LNCaP clone FGC (cell line): Measurements from ENCODE around the gene MAST4.
"Not testable (repeated sequence)": the region's sequence is repeated elsewhere in the genome, so short reads cannot be mapped to it uniquely, and the experiment has no call there.

Source experiments
- DNase-seq: peaks from one replicate; pipeline ENCODE4 v3.0.0-alpha.2; 2011; ENCODE audit warnings: low read depth
- H3K4me3 ChIP-seq: 2 replicates; pipeline ENCODE4 v1.5.1; 2011; ENCODE audit warnings: mild to moderate bottlenecking, low read depth, low read length, control low read depth
- CTCF ChIP-seq: IDR thresholded peaks from 2 replicates; pipeline ENCODE4 v1.5.1; 2012; ENCODE audit warnings: mild to moderate bottlenecking; ENCODE audit not compliant: control insufficient read depth, insufficient read depth; ENCODE audit errors: extremely low read depth

MAST4 gene

GRCh38 chr5:67164856-67165525 lies 568.8 kb downstream of the MAST4 start:
- H3K4me3 ChIP-seq, result no peak overlapping the region
- no peak for TF ChIP-seq CTCF
- no peak for DNase-seq

GRCh38 chr5:67165526-67166459 lies 569.6 kb downstream of the MAST4 start:
- no peak for DNase-seq
- no peak overlapping the region for H3K4me3 ChIP-seq
- TF ChIP-seq CTCF, result no peak

DNA sequence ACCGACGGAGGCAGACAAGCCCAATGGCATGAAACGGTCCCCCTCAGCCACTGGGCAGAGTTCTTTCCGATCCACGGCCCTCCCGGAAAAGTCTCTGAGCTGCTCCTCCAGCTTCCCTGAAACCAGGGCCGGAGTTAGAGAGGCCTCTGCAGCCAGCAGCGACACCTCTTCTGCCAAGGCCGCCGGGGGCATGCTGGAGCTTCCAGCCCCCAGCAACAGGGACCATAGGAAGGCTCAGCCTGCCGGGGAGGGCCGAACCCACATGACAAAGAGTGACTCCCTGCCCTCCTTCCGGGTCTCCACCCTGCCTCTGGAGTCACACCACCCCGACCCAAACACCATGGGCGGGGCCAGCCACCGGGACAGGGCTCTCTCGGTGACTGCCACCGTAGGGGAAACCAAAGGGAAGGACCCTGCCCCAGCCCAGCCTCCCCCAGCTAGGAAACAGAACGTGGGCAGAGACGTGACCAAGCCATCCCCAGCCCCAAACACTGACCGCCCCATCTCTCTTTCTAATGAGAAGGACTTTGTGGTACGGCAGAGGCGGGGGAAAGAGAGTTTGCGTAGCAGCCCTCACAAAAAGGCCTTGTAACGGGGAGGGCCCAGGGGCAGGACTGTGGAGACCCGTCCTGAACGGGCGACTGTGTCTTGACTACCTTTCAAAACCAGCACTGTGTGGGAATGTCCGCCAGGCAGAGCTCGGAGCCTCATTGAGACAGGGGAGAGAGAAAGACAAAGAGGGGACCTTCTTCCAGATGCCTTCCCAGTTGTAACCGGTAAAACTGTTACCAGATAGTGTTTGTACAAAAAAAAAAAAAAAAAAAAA lies 570.5 kb downstream of the MAST4 start:
- TF ChIP-seq CTCF, result no peak
- no peak for DNase-seq
- H3K4me3 ChIP-seq, result no peak overlapping the region

GRCh38 chr5:67168069-67168468 lies 571.9 kb downstream of the MAST4 start:
- TF ChIP-seq CTCF, result no peak
- DNase-seq, result no peak
- H3K4me3 ChIP-seq, result no peak overlapping the region

DNA sequence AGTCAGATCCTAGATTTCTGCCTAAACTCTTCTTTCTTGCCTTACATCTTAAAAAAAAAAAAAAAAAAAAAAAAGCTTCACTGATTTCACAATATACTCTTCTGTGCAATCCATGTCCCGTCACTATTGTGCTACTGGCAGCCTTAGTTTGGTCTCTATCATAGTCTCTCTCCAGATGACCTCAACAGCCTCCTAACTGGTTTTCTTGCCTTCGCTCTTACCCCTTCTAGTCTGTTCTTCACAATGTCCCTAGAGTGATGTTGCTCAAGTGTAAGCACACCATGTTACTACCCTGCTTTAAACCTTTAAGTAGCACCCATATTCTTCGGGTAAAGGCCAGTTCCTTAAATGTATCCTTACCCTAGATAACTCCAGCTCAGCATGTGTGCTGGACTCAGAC lies 574.6 kb downstream of the MAST4 start:
- no peak for TF ChIP-seq CTCF
- H3K4me3 ChIP-seq, result no peak overlapping the region
- DNase-seq, result no peak

DNA sequence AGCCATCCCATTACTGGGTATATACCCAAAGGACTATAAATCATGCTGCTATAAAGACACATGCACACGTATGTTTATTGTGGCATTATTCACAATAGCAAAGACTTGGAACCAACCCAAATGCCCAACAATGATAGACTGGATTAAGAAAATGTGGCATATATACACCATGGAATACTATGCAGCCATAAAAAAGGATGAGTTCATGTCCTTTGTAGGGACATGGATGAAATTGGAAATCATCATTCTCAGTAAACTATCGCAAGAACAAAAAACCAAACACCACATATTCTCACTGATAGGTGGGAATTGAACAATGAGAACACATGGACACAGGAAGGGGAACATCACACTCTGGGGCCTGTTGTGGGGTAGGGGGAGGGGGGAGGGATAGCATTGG lies 577.2 kb downstream of the MAST4 start:
- DNase-seq, result not testable (repeated sequence)

DNA sequence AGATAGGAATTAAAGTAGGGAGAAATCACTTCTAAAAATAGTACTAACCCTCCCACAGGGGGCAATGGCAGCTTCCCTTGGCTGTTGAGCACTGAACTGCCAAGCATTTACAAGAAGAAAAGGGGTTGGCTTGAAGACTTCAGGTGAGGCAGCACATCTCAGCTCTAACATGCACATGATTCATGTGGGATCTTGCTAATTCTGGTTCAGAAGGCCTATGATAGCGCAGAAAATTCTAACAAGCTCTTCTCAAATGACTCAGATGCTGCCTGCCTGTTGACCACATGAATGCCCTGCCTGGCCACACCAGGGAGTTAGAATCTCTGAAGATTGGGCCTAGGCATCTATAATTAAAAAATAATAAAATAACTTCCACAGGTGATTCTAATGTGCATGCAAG lies 577.8 kb downstream of the MAST4 start:
- TF ChIP-seq CTCF, result no peak
- H3K4me3 ChIP-seq, result no peak overlapping the region
- no peak for DNase-seq

More for the DNA sequence above, 577.2 kb downstream of the MAST4 start:
- H3K4me3 ChIP-seq, result not testable (repeated sequence)
